Measurements from ENCODE around the gene MOGAT3.
A peak's percentile ranks its signal among the peaks of the same experiment; 100 is the strongest.

The MOGAT3 gene

GRCh38 chr7:101169838-101170551 is 30.8 kb downstream of the MOGAT3 start:
- TF ChIP-seq CTCF (IDR thresholded peaks at IDR 0.05; ENCODE audit: unreplicated experiment in 3 of 3) = peak; percentile 81 to 87 (median 86)
- H3K27ac Mint-ChIP-seq = no peak overlapping the region
- peaks cover 47% of the 10 kb centered on the region for H3K4me1 Mint-ChIP-seq
- no peaks in the 10 kb centered on the region for H3K36me3 Mint-ChIP-seq (ENCODE audit: low read depth)
- H3K4me3 Mint-ChIP-seq = peak overlapping the region in 2 of 3 experiments; percentile 19 to 73
- H3K9me3 Mint-ChIP-seq = no peaks in the 10 kb centered on the region
- peaks cover 100% of the 10 kb centered on the region for H3K27me3 Mint-ChIP-seq (ENCODE audit: low read depth)

GRCh38 chr7:101169110-101169837 is 31.6 kb downstream of the MOGAT3 start:
- TF ChIP-seq CTCF (IDR thresholded peaks at IDR 0.05; ENCODE audit: unreplicated experiment in 3 of 3) = no peak
- Mint-ChIP-seq H3K4me3 (peak overlapping the region in 2 of 3 experiments; percentile 19 to 73), H3K9me3 (no peaks in the 10 kb centered on the region), H3K36me3 (ENCODE audit: low read depth) (no peaks in the 10 kb centered on the region), H3K4me1 (peaks cover 47% of the 10 kb centered on the region), H3K27me3 (ENCODE audit: low read depth) (peaks cover 100% of the 10 kb centered on the region), H3K27ac (no peak overlapping the region)

- H3K27me3 Mint-ChIP-seq (ENCODE audit: low read depth) = peaks cover 96% of the 10 kb centered on the region
- TF ChIP-seq CTCF (IDR thresholded peaks at IDR 0.05; ENCODE audit: unreplicated experiment in 3 of 3) = no peak
Observed at GRCh38 chr7:101168412-101169049, 32.3 kb downstream of the MOGAT3 start.

GRCh38 chr7:101167645-101168411 is 33.0 kb downstream of the MOGAT3 start:
- H3K27ac Mint-ChIP-seq = no peak overlapping the region
- no peaks in the 10 kb centered on the region for H3K36me3 Mint-ChIP-seq (ENCODE audit: low read depth)
- H3K9me3 Mint-ChIP-seq = no peaks in the 10 kb centered on the region
- peaks cover 95% of the 10 kb centered on the region for H3K27me3 Mint-ChIP-seq (ENCODE audit: low read depth)
- H3K4me3 Mint-ChIP-seq = peak overlapping the region; percentile 2 to 39 (median 19)
- no peak for TF ChIP-seq CTCF (IDR thresholded peaks at IDR 0.05; ENCODE audit: unreplicated experiment in 3 of 3)
- H3K4me1 Mint-ChIP-seq = peaks cover 47% of the 10 kb centered on the region

More at GRCh38 chr7:101168412-101169049, 32.3 kb downstream of the MOGAT3 start:
- Mint-ChIP-seq H3K27ac (no peak overlapping the region), H3K9me3 (no peaks in the 10 kb centered on the region), H3K4me3 (peak overlapping the region in 2 of 3 experiments; percentile 10 to 39), H3K36me3 (ENCODE audit: low read depth) (no peaks in the 10 kb centered on the region), H3K4me1 (peaks cover 47% of the 10 kb centered on the region)

GRCh38 chr7:101166909-101167644 is 33.8 kb downstream of the MOGAT3 start:
- Mint-ChIP-seq H3K4me1 (peaks cover 51% of the 10 kb centered on the region), H3K27me3 (ENCODE audit: low read depth) (peaks cover 92% of the 10 kb centered on the region), H3K27ac (no peak overlapping the region), H3K9me3 (no peaks in the 10 kb centered on the region), H3K36me3 (ENCODE audit: low read depth) (no peaks in the 10 kb centered on the region), H3K4me3 (peak overlapping the region; percentile 35 to 78 (median 45))
- TF ChIP-seq CTCF (IDR thresholded peaks at IDR 0.05; ENCODE audit: unreplicated experiment in 3 of 3) = no peak
